ENCODE data around the gene HSPA2. TPM values are rescaled to one million over a fixed set of nuclear protein-coding genes. Genes with fewer than 3 reads are reported as not detected.

HSPA2 gene
- total and polyA plus RNA-seq, 2 of the 13 experiments (the other 11 are each of a cell fraction or from before 2014, with no cell fraction given), result 0.15 to 0.27 TPM

DNA sequence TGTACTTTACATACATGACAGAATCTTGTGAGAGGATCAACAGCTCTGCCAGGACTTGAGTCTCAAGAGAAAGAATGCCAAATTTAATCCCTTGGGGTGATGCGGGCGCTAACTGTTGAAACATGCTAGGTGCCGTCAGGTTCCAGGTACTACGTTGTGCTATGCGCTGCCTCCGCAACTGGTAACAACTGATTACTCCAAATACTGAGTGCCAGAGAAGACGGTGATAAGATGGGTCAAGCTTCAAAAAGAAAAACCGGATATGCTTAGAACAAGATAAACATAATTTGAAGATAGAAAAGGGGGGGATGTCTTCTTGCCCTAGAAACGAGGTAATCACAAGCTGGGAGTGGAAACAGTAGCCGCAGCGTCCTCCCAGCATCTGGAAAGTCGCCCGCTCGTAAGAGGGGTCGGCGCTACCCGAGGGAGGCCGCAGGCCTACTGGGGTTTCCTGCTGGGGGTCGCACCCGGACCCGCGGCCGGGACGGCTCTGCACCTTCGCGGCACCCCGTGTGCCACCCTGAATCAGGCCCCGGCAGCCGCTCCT is 37.6 kb upstream of the HSPA2 start (continued):
- no peak for TF ChIP-seq ZNF431 (CRISPR knock-in tag; IDR thresholded peaks at IDR 0.05; ENCODE audit: borderline replicate concordance, low read depth)
- no peak for TF ChIP-seq NFIC (IDR thresholded peaks at IDR 0.05; ENCODE audit: low read length)
- TF ChIP-seq ZNF33A (CRISPR knock-in tag; IDR thresholded peaks at IDR 0.05; ENCODE audit: borderline replicate concordance), result peak; percentile 83; the same call in 1 of the 2 replicates
- no peak for TF ChIP-seq FOSL1 (CRISPR knock-in tag; IDR thresholded peaks at IDR 0.05; ENCODE audit: borderline replicate concordance)
- no peak for TF ChIP-seq ZNF230 (CRISPR knock-in tag; IDR thresholded peaks at IDR 0.05)
- TF ChIP-seq ZZZ3 (CRISPR knock-in tag; IDR thresholded peaks at IDR 0.05; ENCODE audit: borderline replicate concordance), result no peak
- TF ChIP-seq BHLHE40 (IDR thresholded peaks at IDR 0.05; ENCODE audit: low read length), result no peak
- no peak for TF ChIP-seq ARNT (IDR thresholded peaks at IDR 0.05)
- TF ChIP-seq SAP130 (CRISPR knock-in tag; IDR thresholded peaks at IDR 0.05; ENCODE audit: low read depth), result no peak
- TF ChIP-seq CBX5 (CRISPR knock-in tag; IDR thresholded peaks at IDR 0.05; ENCODE audit: borderline replicate concordance), result no peak
- TF ChIP-seq CCAR2 (optimal IDR thresholded peaks at IDR 0.05; ENCODE audit: low read depth, low read length), result no peak
- no peak for TF ChIP-seq U2AF1 (optimal IDR thresholded peaks at IDR 0.05; ENCODE audit: low read depth, low read length)
- peak; percentile 46; the same call in 1 of the 2 replicates for TF ChIP-seq AHDC1 (CRISPR knock-in tag; IDR thresholded peaks at IDR 0.05; ENCODE audit: borderline replicate concordance)
- TF ChIP-seq ZFP36 (IDR thresholded peaks at IDR 0.05; ENCODE audit: borderline replicate concordance, low read depth, low read length, partially characterized antibody), result no peak
- no peak for TF ChIP-seq NFATC3 (CRISPR knock-in tag; IDR thresholded peaks at IDR 0.05)
- no peak for TF ChIP-seq RFXAP (CRISPR knock-in tag; IDR thresholded peaks at IDR 0.05; ENCODE audit: borderline replicate concordance)
- no peak for TF ChIP-seq EED (CRISPR knock-in tag; IDR thresholded peaks at IDR 0.05)
- TF ChIP-seq, protein P1, sequence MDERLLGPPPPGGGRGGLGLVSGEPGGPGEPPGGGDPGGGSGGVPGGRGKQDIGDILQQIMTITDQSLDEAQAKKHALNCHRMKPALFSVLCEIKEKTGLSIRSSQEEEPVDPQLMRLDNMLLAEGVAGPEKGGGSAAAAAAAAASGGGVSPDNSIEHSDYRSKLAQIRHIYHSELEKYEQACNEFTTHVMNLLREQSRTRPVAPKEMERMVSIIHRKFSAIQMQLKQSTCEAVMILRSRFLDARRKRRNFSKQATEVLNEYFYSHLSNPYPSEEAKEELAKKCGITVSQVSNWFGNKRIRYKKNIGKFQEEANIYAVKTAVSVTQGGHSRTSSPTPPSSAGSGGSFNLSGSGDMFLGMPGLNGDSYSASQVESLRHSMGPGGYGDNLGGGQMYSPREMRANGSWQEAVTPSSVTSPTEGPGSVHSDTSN (CRISPR knock-in tag; IDR thresholded peaks at IDR 0.05), result no peak
- TF ChIP-seq CBX2 (IDR thresholded peaks at IDR 0.05; ENCODE audit: low read depth, low read length), result no peak
- TF ChIP-seq CBX2 (CRISPR knock-in tag; IDR thresholded peaks at IDR 0.05; ENCODE audit: low read depth), result no peak
- TF ChIP-seq SP2 (CRISPR knock-in tag; IDR thresholded peaks at IDR 0.05), result no peak
- TF ChIP-seq MBNL3 (CRISPR knock-in tag; conservative IDR thresholded peaks at IDR 0.05), result no peak
- TF ChIP-seq SOX13 (IDR thresholded peaks at IDR 0.05), result no peak
- no peak for TF ChIP-seq SOX13 (CRISPR knock-in tag; conservative IDR thresholded peaks at IDR 0.05 in 1 of 2, IDR thresholded peaks at IDR 0.05 in 1 of 2)
